ENCODE results near the gene SF3B5. TPM values are rescaled to one million over a fixed set of nuclear protein-coding genes. Genes with fewer than 3 reads are reported as not detected.

Gene SF3B5
- total and polyA plus RNA-seq, 2 experiments from 2014 or later: 151 to 183 TPM

DNA sequence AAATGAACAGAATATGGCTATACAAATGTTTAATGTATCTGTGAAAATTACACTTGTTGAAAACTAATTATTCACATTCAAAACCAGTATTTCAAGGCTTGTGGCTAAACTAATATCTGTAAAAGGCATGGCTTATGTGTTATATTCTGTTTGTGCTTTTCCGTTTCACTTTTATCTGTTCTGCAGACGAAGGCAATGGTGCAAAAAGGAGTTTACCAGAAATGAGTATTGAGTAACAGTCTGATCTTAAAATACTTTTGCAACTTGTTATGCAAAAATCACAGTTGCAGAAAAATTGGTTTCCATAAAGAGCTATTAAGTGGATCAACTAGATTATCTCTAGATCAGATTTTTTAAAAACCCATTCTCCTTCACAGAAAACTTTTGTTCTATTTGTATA, 45.5 kb upstream of the SF3B5 start:
- Mint-ChIP-seq H3K9me3 (no peaks in the 10 kb centered on the region), H3K4me3 (no peak overlapping the region), H3K36me3 (ENCODE audit: low read depth) (no peaks in the 10 kb centered on the region), H3K4me1 (no peaks in the 10 kb centered on the region), H3K27me3 (ENCODE audit: insufficient read depth, low read depth, poor library complexity) (peaks cover 6% of the 10 kb centered on the region), H3K27ac (no peak overlapping the region)
- Histone ChIP-seq H4K20me1 (replicated peaks; ENCODE audit: insufficient read depth) (no peaks in the 10 kb centered on the region), H3K4me1 (ENCODE audit: insufficient read depth) (no peaks in the 10 kb centered on the region), H3K27ac (ENCODE audit: low read depth) (no peak overlapping the region), H2AFZ (no peak overlapping the region), H3K9me2 (ENCODE audit: insufficient read depth) (no peaks in the 10 kb centered on the region), H3F3A (replicated peaks; ENCODE audit: low read depth) (no peaks in the 10 kb centered on the region), H3K36me3 (ENCODE audit: insufficient read depth) (no peaks in the 10 kb centered on the region), H3K4me3 (no peak overlapping the region), H3K79me2 (replicated peaks; ENCODE audit: insufficient read depth) (no peaks in the 10 kb centered on the region), H3K27me3 (ENCODE audit: insufficient read depth) (no peaks in the 10 kb centered on the region), H3K4me2 (no peak overlapping the region)
- DNase-seq (ENCODE audit: low spot score): no peak
- no peak for ATAC-seq
- TF ChIP-seq, protein P1, sequence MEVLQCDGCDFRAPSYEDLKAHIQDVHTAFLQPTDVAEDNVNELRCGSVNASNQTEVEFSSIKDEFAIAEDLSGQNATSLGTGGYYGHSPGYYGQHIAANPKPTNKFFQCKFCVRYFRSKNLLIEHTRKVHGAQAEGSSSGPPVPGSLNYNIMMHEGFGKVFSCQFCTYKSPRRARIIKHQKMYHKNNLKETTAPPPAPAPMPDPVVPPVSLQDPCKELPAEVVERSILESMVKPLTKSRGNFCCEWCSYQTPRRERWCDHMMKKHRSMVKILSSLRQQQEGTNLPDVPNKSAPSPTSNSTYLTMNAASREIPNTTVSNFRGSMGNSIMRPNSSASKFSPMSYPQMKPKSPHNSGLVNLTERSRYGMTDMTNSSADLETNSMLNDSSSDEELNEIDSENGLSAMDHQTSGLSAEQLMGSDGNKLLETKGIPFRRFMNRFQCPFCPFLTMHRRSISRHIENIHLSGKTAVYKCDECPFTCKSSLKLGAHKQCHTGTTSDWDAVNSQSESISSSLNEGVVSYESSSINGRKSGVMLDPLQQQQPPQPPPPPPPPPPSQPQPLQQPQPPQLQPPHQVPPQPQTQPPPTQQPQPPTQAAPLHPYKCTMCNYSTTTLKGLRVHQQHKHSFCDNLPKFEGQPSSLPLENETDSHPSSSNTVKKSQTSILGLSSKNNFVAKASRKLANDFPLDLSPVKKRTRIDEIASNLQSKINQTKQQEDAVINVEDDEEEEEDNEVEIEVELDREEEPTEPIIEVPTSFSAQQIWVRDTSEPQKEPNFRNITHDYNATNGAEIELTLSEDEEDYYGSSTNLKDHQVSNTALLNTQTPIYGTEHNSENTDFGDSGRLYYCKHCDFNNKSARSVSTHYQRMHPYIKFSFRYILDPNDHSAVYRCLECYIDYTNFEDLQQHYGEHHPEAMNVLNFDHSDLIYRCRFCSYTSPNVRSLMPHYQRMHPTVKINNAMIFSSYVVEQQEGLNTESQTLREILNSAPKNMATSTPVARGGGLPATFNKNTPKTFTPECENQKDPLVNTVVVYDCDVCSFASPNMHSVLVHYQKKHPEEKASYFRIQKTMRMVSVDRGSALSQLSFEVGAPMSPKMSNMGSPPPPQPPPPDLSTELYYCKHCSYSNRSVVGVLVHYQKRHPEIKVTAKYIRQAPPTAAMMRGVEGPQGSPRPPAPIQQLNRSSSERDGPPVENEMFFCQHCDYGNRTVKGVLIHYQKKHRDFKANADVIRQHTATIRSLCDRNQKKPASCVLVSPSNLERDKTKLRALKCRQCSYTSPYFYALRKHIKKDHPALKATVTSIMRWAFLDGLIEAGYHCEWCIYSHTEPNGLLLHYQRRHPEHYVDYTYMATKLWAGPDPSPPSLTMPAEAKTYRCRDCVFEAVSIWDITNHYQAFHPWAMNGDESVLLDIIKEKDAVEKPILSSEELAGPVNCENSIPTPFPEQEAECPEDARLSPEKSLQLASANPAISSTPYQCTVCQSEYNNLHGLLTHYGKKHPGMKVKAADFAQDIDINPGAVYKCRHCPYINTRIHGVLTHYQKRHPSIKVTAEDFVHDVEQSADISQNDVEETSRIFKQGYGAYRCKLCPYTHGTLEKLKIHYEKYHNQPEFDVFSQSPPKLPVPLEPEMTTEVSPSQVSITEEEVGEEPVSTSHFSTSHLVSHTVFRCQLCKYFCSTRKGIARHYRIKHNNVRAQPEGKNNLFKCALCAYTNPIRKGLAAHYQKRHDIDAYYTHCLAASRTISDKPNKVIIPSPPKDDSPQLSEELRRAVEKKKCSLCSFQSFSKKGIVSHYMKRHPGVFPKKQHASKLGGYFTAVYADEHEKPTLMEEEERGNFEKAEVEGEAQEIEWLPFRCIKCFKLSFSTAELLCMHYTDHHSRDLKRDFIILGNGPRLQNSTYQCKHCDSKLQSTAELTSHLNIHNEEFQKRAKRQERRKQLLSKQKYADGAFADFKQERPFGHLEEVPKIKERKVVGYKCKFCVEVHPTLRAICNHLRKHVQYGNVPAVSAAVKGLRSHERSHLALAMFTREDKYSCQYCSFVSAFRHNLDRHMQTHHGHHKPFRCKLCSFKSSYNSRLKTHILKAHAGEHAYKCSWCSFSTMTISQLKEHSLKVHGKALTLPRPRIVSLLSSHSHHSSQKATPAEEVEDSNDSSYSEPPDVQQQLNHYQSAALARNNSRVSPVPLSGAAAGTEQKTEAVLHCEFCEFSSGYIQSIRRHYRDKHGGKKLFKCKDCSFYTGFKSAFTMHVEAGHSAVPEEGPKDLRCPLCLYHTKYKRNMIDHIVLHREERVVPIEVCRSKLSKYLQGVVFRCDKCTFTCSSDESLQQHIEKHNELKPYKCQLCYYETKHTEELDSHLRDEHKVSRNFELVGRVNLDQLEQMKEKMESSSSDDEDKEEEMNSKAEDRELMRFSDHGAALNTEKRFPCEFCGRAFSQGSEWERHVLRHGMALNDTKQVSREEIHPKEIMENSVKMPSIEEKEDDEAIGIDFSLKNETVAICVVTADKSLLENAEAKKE (CRISPR knock-in tag; IDR thresholded peaks at IDR 0.05): no peak
- TF ChIP-seq, protein P2, sequence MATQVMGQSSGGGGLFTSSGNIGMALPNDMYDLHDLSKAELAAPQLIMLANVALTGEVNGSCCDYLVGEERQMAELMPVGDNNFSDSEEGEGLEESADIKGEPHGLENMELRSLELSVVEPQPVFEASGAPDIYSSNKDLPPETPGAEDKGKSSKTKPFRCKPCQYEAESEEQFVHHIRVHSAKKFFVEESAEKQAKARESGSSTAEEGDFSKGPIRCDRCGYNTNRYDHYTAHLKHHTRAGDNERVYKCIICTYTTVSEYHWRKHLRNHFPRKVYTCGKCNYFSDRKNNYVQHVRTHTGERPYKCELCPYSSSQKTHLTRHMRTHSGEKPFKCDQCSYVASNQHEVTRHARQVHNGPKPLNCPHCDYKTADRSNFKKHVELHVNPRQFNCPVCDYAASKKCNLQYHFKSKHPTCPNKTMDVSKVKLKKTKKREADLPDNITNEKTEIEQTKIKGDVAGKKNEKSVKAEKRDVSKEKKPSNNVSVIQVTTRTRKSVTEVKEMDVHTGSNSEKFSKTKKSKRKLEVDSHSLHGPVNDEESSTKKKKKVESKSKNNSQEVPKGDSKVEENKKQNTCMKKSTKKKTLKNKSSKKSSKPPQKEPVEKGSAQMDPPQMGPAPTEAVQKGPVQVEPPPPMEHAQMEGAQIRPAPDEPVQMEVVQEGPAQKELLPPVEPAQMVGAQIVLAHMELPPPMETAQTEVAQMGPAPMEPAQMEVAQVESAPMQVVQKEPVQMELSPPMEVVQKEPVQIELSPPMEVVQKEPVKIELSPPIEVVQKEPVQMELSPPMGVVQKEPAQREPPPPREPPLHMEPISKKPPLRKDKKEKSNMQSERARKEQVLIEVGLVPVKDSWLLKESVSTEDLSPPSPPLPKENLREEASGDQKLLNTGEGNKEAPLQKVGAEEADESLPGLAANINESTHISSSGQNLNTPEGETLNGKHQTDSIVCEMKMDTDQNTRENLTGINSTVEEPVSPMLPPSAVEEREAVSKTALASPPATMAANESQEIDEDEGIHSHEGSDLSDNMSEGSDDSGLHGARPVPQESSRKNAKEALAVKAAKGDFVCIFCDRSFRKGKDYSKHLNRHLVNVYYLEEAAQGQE (IDR thresholded peaks at IDR 0.05; ENCODE audit: unreplicated experiment): no peak
- TF ChIP-seq CREB1 (CRISPR knock-in tag; IDR thresholded peaks at IDR 0.05; ENCODE audit: low read depth) (no peak), EZH2phosphoT487 (IDR thresholded peaks at IDR 0.05; ENCODE audit: unreplicated experiment) (no peak), POLR2AphosphoS5 (IDR thresholded peaks at IDR 0.05; ENCODE audit: low read depth) (no peak), STAT1 (IDR thresholded peaks at IDR 0.05; ENCODE audit: unreplicated experiment) (no peak), JUNB (IDR thresholded peaks at IDR 0.05; ENCODE audit: unreplicated experiment) (no peak), NANOG (IDR thresholded peaks at IDR 0.05; ENCODE audit: borderline replicate concordance) (no peak), ZNF114 (CRISPR knock-in tag; IDR thresholded peaks at IDR 0.05) (no peak), ZNF331 (CRISPR knock-in tag; IDR thresholded peaks at IDR 0.05; ENCODE audit: low read depth) (no peak), EZH2 (IDR thresholded peaks at IDR 0.05; ENCODE audit: low read depth, unreplicated experiment) (no peak)
- TF ChIP-seq, protein P3, sequence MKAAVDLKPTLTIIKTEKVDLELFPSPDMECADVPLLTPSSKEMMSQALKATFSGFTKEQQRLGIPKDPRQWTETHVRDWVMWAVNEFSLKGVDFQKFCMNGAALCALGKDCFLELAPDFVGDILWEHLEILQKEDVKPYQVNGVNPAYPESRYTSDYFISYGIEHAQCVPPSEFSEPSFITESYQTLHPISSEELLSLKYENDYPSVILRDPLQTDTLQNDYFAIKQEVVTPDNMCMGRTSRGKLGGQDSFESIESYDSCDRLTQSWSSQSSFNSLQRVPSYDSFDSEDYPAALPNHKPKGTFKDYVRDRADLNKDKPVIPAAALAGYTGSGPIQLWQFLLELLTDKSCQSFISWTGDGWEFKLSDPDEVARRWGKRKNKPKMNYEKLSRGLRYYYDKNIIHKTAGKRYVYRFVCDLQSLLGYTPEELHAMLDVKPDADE (IDR thresholded peaks at IDR 0.05): no peak
- TF ChIP-seq, protein P4, sequence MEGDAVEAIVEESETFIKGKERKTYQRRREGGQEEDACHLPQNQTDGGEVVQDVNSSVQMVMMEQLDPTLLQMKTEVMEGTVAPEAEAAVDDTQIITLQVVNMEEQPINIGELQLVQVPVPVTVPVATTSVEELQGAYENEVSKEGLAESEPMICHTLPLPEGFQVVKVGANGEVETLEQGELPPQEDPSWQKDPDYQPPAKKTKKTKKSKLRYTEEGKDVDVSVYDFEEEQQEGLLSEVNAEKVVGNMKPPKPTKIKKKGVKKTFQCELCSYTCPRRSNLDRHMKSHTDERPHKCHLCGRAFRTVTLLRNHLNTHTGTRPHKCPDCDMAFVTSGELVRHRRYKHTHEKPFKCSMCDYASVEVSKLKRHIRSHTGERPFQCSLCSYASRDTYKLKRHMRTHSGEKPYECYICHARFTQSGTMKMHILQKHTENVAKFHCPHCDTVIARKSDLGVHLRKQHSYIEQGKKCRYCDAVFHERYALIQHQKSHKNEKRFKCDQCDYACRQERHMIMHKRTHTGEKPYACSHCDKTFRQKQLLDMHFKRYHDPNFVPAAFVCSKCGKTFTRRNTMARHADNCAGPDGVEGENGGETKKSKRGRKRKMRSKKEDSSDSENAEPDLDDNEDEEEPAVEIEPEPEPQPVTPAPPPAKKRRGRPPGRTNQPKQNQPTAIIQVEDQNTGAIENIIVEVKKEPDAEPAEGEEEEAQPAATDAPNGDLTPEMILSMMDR (conservative IDR thresholded peaks at IDR 0.05; ENCODE audit: low read depth in 2 of 2): no peak

Data from GM23338 (cell line).